Loucy (cell line): ENCODE results near the gene MFSD6.

Source experiments
- H2AFZ ChIP-seq: fragments of 200-600 bp; sonication (generic); 2 replicates; pipeline ENCODE4 v1.6.0; 2016; ENCODE audit warnings: antibody characterized with exemption, mild to moderate bottlenecking, low read length, moderate library complexity
- H3F3A ChIP-seq: fragments of 200-600 bp; 2 replicates; pipeline ENCODE4 v1.6.0; 2016; ENCODE audit warnings: antibody characterized with exemption, low read depth, mild to moderate bottlenecking
- H3K27me3 ChIP-seq: fragments of 200-600 bp; sonication (generic); 2 replicates; pipeline ENCODE4 v1.6.1; 2014; ENCODE audit warnings: low read length, mild to moderate bottlenecking; ENCODE audit not compliant: insufficient read depth, poor library complexity, severe bottlenecking
- H3K36me3 ChIP-seq: fragments of 200-600 bp; sonication (generic); 2 replicates; pipeline ENCODE4 v1.6.1; 2016; ENCODE audit warnings: low read length; ENCODE audit not compliant: insufficient read depth
- H3K4me1 ChIP-seq: fragments of 200-600 bp; sonication (generic); 2 replicates; pipeline ENCODE4 v1.5.1; 2014; ENCODE audit warnings: low read length, mild to moderate bottlenecking; ENCODE audit not compliant: insufficient read depth, poor library complexity, severe bottlenecking
- H3K4me2 ChIP-seq: fragments of 200-600 bp; sonication (generic); 2 replicates; pipeline ENCODE4 v1.6.0; 2014; ENCODE audit warnings: antibody characterized with exemption, low read length, low read depth, mild to moderate bottlenecking; ENCODE audit not compliant: poor library complexity, severe bottlenecking
- H3K4me3 ChIP-seq: fragments of 200-600 bp; sonication (generic); 2 replicates; pipeline ENCODE4 v1.5.1; 2014; ENCODE audit warnings: low read length, mild to moderate bottlenecking, mixed read lengths; ENCODE audit not compliant: poor library complexity, severe bottlenecking
- H3K79me2 ChIP-seq: fragments of 200-600 bp; sonication (generic); 2 replicates; pipeline ENCODE4 v1.6.1; 2014; ENCODE audit warnings: low read length; ENCODE audit not compliant: insufficient read depth
- H3K9ac ChIP-seq: fragments of 200-600 bp; sonication (generic); 2 replicates; pipeline ENCODE4 v1.6.0; 2014; ENCODE audit warnings: mild to moderate bottlenecking, low read depth, low read length, moderate library complexity; ENCODE audit not compliant: poor library complexity, severe bottlenecking
- H3K9me2 ChIP-seq: fragments of 200-600 bp; sonication (generic); replicated peaks from 2 replicates; pipeline ENCODE4 v1.6.1; 2016; ENCODE audit warnings: low read depth, low read length, mixed read lengths
- H3K9me3 ChIP-seq: fragments of 200-600 bp; sonication (generic); 2 replicates; pipeline ENCODE4 v1.6.1; 2014; ENCODE audit warnings: mild to moderate bottlenecking, antibody characterized with exemption, low read length, low read depth; ENCODE audit not compliant: insufficient read depth
- H4K20me1 ChIP-seq: fragments of 200-600 bp; sonication (generic); 2 replicates; pipeline ENCODE4 v1.6.0; 2014; ENCODE audit warnings: antibody characterized with exemption, low read length, mild to moderate bottlenecking; ENCODE audit not compliant: insufficient read depth, poor library complexity, severe bottlenecking
- CTCF ChIP-seq: fragments of 200-600 bp; sonication (generic); conservative IDR thresholded peaks from 2 replicates; pipeline ENCODE4 v1.5.1; 2014; ENCODE audit warnings: mild to moderate bottlenecking, antibody characterized with exemption, low read length
- EZH2phosphoT487 ChIP-seq: fragments of 200-600 bp; IDR thresholded peaks from 2 replicates; pipeline ENCODE4 v1.6.1; 2018; ENCODE audit warnings: antibody characterized with exemption, mild to moderate bottlenecking, moderate library complexity, borderline replicate concordance

The MFSD6 gene

GRCh38 chr2:190436557-190436956 lies 28.4 kb downstream of the MFSD6 start:
- H3K4me2 ChIP-seq: no peak overlapping the region
- H3K9me2 ChIP-seq: no peaks in the 10 kb centered on the region
- no peak overlapping the region for H2AFZ ChIP-seq
- H3K9me3 ChIP-seq: no peaks in the 10 kb centered on the region
- peaks cover 11% of the 10 kb centered on the region; the same call in 1 of the 2 replicates for H3K79me2 ChIP-seq
- H3K27me3 ChIP-seq: no peaks in the 10 kb centered on the region
- no peak for TF ChIP-seq EZH2phosphoT487
- no peak for TF ChIP-seq CTCF
- H3K4me1 ChIP-seq: peaks cover 10% of the 10 kb centered on the region
- no peaks in the 10 kb centered on the region for H3F3A ChIP-seq
- H3K4me3 ChIP-seq: no peak overlapping the region
- H3K36me3 ChIP-seq: peaks cover 19% of the 10 kb centered on the region; the same call in 1 of the 2 replicates
- H4K20me1 ChIP-seq: no peaks in the 10 kb centered on the region
- no peak overlapping the region for H3K9ac ChIP-seq

GRCh38 chr2:190440113-190440512 lies 32.0 kb downstream of the MFSD6 start:
- no peak for TF ChIP-seq EZH2phosphoT487
- no peak for TF ChIP-seq CTCF
- H3K27me3 ChIP-seq: no peaks in the 10 kb centered on the region
- peaks cover 19% of the 10 kb centered on the region; the same call in 1 of the 2 replicates for H3K36me3 ChIP-seq
- H4K20me1 ChIP-seq: no peaks in the 10 kb centered on the region
- H3K9me2 ChIP-seq: no peaks in the 10 kb centered on the region
- no peaks in the 10 kb centered on the region for H3K9me3 ChIP-seq
- H3K79me2 ChIP-seq: peaks cover 34% of the 10 kb centered on the region; the same call in 1 of the 2 replicates
- H3K4me1 ChIP-seq: peaks cover 10% of the 10 kb centered on the region
- no peak overlapping the region for H3K9ac ChIP-seq
- H3K4me3 ChIP-seq: no peak overlapping the region
- no peak overlapping the region for H2AFZ ChIP-seq
- no peak overlapping the region for H3K4me2 ChIP-seq
- no peaks in the 10 kb centered on the region for H3F3A ChIP-seq

GRCh38 chr2:190441564-190441963 lies 33.4 kb downstream of the MFSD6 start:
- Histone ChIP-seq H3F3A (no peaks in the 10 kb centered on the region), H3K9ac (no peak overlapping the region), H3K27me3 (no peaks in the 10 kb centered on the region), H4K20me1 (no peaks in the 10 kb centered on the region), H3K36me3 (peaks cover 13% of the 10 kb centered on the region; the same call in 1 of the 2 replicates), H3K79me2 (peaks cover 38% of the 10 kb centered on the region), H3K9me3 (no peaks in the 10 kb centered on the region), H3K9me2 (no peaks in the 10 kb centered on the region), H3K4me1 (peaks cover 3% of the 10 kb centered on the region), H3K4me3 (no peak overlapping the region), H3K4me2 (no peak overlapping the region), H2AFZ (no peak overlapping the region)
- no peak for TF ChIP-seq CTCF
